ENCODE measurements around the gene ZNF829. TPM values are rescaled to one million over a fixed set of nuclear protein-coding genes. Genes with fewer than 3 reads are reported as not detected.

Gene ZNF829
- total and polyA plus RNA-seq, 2 experiments from 2014 or later = 5.9 to 8.5 TPM

- Histone ChIP-seq H3F3A (replicated peaks; ENCODE audit: low read depth) (no peaks in the 10 kb centered on the region), H2AFZ (no peak overlapping the region), H3K27ac (ENCODE audit: low read depth) (no peak overlapping the region), H3K27me3 (ENCODE audit: insufficient read depth) (no peaks in the 10 kb centered on the region), H3K79me2 (replicated peaks; ENCODE audit: insufficient read depth) (no peaks in the 10 kb centered on the region), H3K4me1 (ENCODE audit: insufficient read depth) (no peaks in the 10 kb centered on the region), H3K9me2 (ENCODE audit: insufficient read depth) (no peaks in the 10 kb centered on the region), H3K36me3 (ENCODE audit: insufficient read depth) (peaks cover 84% of the 10 kb centered on the region), H3K4me3 (no peak overlapping the region), H3K4me2 (no peak overlapping the region), H4K20me1 (replicated peaks; ENCODE audit: insufficient read depth) (no peaks in the 10 kb centered on the region)
- Mint-ChIP-seq H3K36me3 (ENCODE audit: low read depth) (peaks cover 95% of the 10 kb centered on the region), H3K27ac (no peak overlapping the region), H3K4me1 (no peaks in the 10 kb centered on the region), H3K9me3 (peaks cover 98% of the 10 kb centered on the region), H3K27me3 (ENCODE audit: insufficient read depth, low read depth, poor library complexity) (peaks cover 4% of the 10 kb centered on the region), H3K4me3 (no peak overlapping the region)
- TF ChIP-seq NANOG (IDR thresholded peaks at IDR 0.05; ENCODE audit: borderline replicate concordance) (no peak), CTCF (conservative IDR thresholded peaks at IDR 0.05; ENCODE audit: low read depth in 2 of 2) (no peak), ZNF114 (CRISPR knock-in tag; IDR thresholded peaks at IDR 0.05) (no peak)
- DNase-seq (ENCODE audit: low spot score) (no peak), ATAC-seq (no peak)
Observed at GRCh38 chr19:36894849-36895383, 21.2 kb downstream of the ZNF829 start.

- Histone ChIP-seq H3F3A (replicated peaks; ENCODE audit: low read depth) (no peaks in the 10 kb centered on the region), H3K4me3 (no peak overlapping the region; the same call in 1 of the 2 replicates), H3K4me1 (ENCODE audit: insufficient read depth) (no peaks in the 10 kb centered on the region), H3K9me2 (ENCODE audit: insufficient read depth) (no peaks in the 10 kb centered on the region), H3K4me2 (no peak overlapping the region), H3K36me3 (ENCODE audit: insufficient read depth) (peaks cover 75% of the 10 kb centered on the region), H3K27me3 (ENCODE audit: insufficient read depth) (no peaks in the 10 kb centered on the region), H3K27ac (ENCODE audit: low read depth) (no peak overlapping the region), H3K79me2 (replicated peaks; ENCODE audit: insufficient read depth) (no peaks in the 10 kb centered on the region), H2AFZ (no peak overlapping the region), H4K20me1 (replicated peaks; ENCODE audit: insufficient read depth) (no peaks in the 10 kb centered on the region)
- no peak overlapping the region for H3K27ac Mint-ChIP-seq
- no peaks in the 10 kb centered on the region for H3K4me1 Mint-ChIP-seq
- peaks cover 97% of the 10 kb centered on the region for H3K9me3 Mint-ChIP-seq
- no peak for ATAC-seq
- H3K36me3 Mint-ChIP-seq (ENCODE audit: low read depth) = peaks cover 92% of the 10 kb centered on the region
- DNase-seq (ENCODE audit: low spot score) = peak; percentile 3
- H3K27me3 Mint-ChIP-seq (ENCODE audit: insufficient read depth, low read depth, poor library complexity) = peaks cover 7% of the 10 kb centered on the region
- H3K4me3 Mint-ChIP-seq = no peak overlapping the region
- TF ChIP-seq JUNB (IDR thresholded peaks at IDR 0.05; ENCODE audit: unreplicated experiment) = no peak
- TF ChIP-seq POLR2AphosphoS5 (IDR thresholded peaks at IDR 0.05; ENCODE audit: low read depth) = no peak
- no peak for TF ChIP-seq EZH2 (IDR thresholded peaks at IDR 0.05; ENCODE audit: low read depth, unreplicated experiment)
- TF ChIP-seq ETS1 (IDR thresholded peaks at IDR 0.05) = no peak
- TF ChIP-seq CREB1 (CRISPR knock-in tag; IDR thresholded peaks at IDR 0.05; ENCODE audit: low read depth) = no peak
- no peak for TF ChIP-seq CTCF (conservative IDR thresholded peaks at IDR 0.05; ENCODE audit: low read depth in 2 of 2)
- no peak for TF ChIP-seq NANOG (IDR thresholded peaks at IDR 0.05; ENCODE audit: borderline replicate concordance)
- TF ChIP-seq STAT1 (IDR thresholded peaks at IDR 0.05; ENCODE audit: unreplicated experiment) = no peak
- no peak for TF ChIP-seq REST (IDR thresholded peaks at IDR 0.05; ENCODE audit: unreplicated experiment)
- no peak for TF ChIP-seq EZH2phosphoT487 (IDR thresholded peaks at IDR 0.05; ENCODE audit: unreplicated experiment)
Observed at GRCh38 chr19:36891768-36892357, 24.2 kb downstream of the ZNF829 start.

All from GM23338 (cell line).